ENCODE data around the gene LDB1. TPM values are rescaled to one million over a fixed set of nuclear protein-coding genes. Genes with fewer than 3 reads are reported as not detected.

LDB1 gene
- polyA plus RNA-seq, 1 donor from 2014 or later, result 24.8 TPM

GRCh38 chr10:102122450-102122849, 2.3 kb upstream of the LDB1 start:
- Mint-ChIP-seq H3K4me3 (peak overlapping the region in 2 of 4 donors; percentile 82 to 97), H3K4me1 (peaks cover 5 to 19% (median 15%) of the 10 kb centered on the region in 3 donors), H3K36me3 (no peaks in the 10 kb centered on the region), H3K27ac (peak overlapping the region; percentile 22 to 94 (median 80)), H3K27me3 (no peaks in the 10 kb centered on the region), H3K9me3 (no peaks in the 10 kb centered on the region)

GRCh38 chr10:102121739-102122372, 1.7 kb upstream of the LDB1 start:
- Mint-ChIP-seq H3K9me3 (no peaks in the 10 kb centered on the region), H3K36me3 (no peaks in the 10 kb centered on the region), H3K4me1 (peaks cover 5 to 21% (median 19%) of the 10 kb centered on the region in 3 donors), H3K27me3 (no peaks in the 10 kb centered on the region), H3K4me3 (peak overlapping the region; percentile 38 to 98 (median 90)), H3K27ac (peak overlapping the region in 2 of 3 donors; percentile 94 to 97)

- Mint-ChIP-seq H3K36me3 (no peaks in the 10 kb centered on the region), H3K9me3 (no peaks in the 10 kb centered on the region), H3K4me1 (peaks cover 11 to 27% (median 23%) of the 10 kb centered on the region in 3 donors)
Measured at GRCh38 chr10:102120991-102121738, 997 bp upstream of the LDB1 start.

GRCh38 chr10:102119417-102120141, 589 bp downstream of the LDB1 start:
- Mint-ChIP-seq H3K36me3 (no peaks in the 10 kb centered on the region), H3K9me3 (no peaks in the 10 kb centered on the region), H3K4me3 (peak overlapping the region; percentile 82 to 97 (median 94)), H3K27ac (peak overlapping the region; percentile 87 to 97 (median 94)), H3K4me1 (peaks cover 17 to 40% (median 34%) of the 10 kb centered on the region in 3 donors), H3K27me3 (no peaks in the 10 kb centered on the region)

More at GRCh38 chr10:102120991-102121738, 997 bp upstream of the LDB1 start:
- Mint-ChIP-seq H3K4me3 (peak overlapping the region; percentile 82 to 98 (median 94)), H3K27me3 (no peaks in the 10 kb centered on the region), H3K27ac (peak overlapping the region; percentile 91 to 97 (median 94))

GRCh38 chr10:102118867-102119266, 1.3 kb downstream of the LDB1 start:
- Mint-ChIP-seq H3K27me3 (no peaks in the 10 kb centered on the region), H3K9me3 (no peaks in the 10 kb centered on the region), H3K4me3 (peak overlapping the region; percentile 82 to 97 (median 94)), H3K27ac (peak overlapping the region; percentile 94 to 97 (median 94)), H3K36me3 (no peaks in the 10 kb centered on the region), H3K4me1 (peaks cover 17 to 41% (median 34%) of the 10 kb centered on the region in 3 donors)

GRCh38 chr10:102117391-102118159, 2.6 kb downstream of the LDB1 start:
- H3K9me3 Mint-ChIP-seq, result no peaks in the 10 kb centered on the region
- H3K27ac Mint-ChIP-seq, result peak overlapping the region; percentile 94
- no peaks in the 10 kb centered on the region for H3K36me3 Mint-ChIP-seq
- H3K4me3 Mint-ChIP-seq, result peak overlapping the region; percentile 82 to 97 (median 94)
- H3K4me1 Mint-ChIP-seq, result peaks cover 24 to 50% (median 41%) of the 10 kb centered on the region in 3 donors
- H3K27me3 Mint-ChIP-seq, result no peaks in the 10 kb centered on the region

GRCh38 chr10:102116656-102117055, 3.5 kb downstream of the LDB1 start:
- no peaks in the 10 kb centered on the region for H3K27me3 Mint-ChIP-seq
- no peaks in the 10 kb centered on the region for H3K9me3 Mint-ChIP-seq
- no peaks in the 10 kb centered on the region for H3K36me3 Mint-ChIP-seq
- H3K27ac Mint-ChIP-seq, result peak overlapping the region; percentile 63 to 94 (median 86)
- H3K4me3 Mint-ChIP-seq, result peak overlapping the region; percentile 2 to 95 (median 66)
- peaks cover 28 to 50% (median 43%) of the 10 kb centered on the region in 3 donors for H3K4me1 Mint-ChIP-seq

GRCh38 chr10:102115775-102116174, 4.4 kb downstream of the LDB1 start:
- Mint-ChIP-seq H3K9me3 (no peaks in the 10 kb centered on the region), H3K27me3 (no peaks in the 10 kb centered on the region), H3K27ac (peak overlapping the region; percentile 86 to 97 (median 94)), H3K36me3 (no peaks in the 10 kb centered on the region), H3K4me3 (peak overlapping the region; percentile 82 to 97 (median 90)), H3K4me1 (peaks cover 28 to 50% (median 43%) of the 10 kb centered on the region in 3 donors)

- Mint-ChIP-seq H3K4me1 (peaks cover 28 to 50% (median 43%) of the 10 kb centered on the region in 3 donors), H3K27ac (peak overlapping the region; percentile 85 to 97 (median 94))
Measured at GRCh38 chr10:102114861-102115618, 5.1 kb downstream of the LDB1 start.

GRCh38 chr10:102113956-102114857, 6.0 kb downstream of the LDB1 start:
- Mint-ChIP-seq H3K27me3 (no peaks in the 10 kb centered on the region), H3K27ac (peak overlapping the region; percentile 85 to 97 (median 94)), H3K9me3 (no peaks in the 10 kb centered on the region), H3K4me1 (peaks cover 28 to 49% (median 43%) of the 10 kb centered on the region in 3 donors), H3K36me3 (no peaks in the 10 kb centered on the region), H3K4me3 (peak overlapping the region; percentile 82 to 97 (median 90))

More at GRCh38 chr10:102114861-102115618, 5.1 kb downstream of the LDB1 start:
- no peaks in the 10 kb centered on the region for H3K36me3 Mint-ChIP-seq
- H3K27me3 Mint-ChIP-seq, result no peaks in the 10 kb centered on the region
- no peaks in the 10 kb centered on the region for H3K9me3 Mint-ChIP-seq
- H3K4me3 Mint-ChIP-seq, result peak overlapping the region; percentile 82 to 97 (median 90)

- Mint-ChIP-seq H3K4me1 (peaks cover 23 to 42% (median 37%) of the 10 kb centered on the region in 3 donors), H3K4me3 (peak overlapping the region; percentile 36 to 88 (median 65)), H3K36me3 (no peaks in the 10 kb centered on the region), H3K27me3 (no peaks in the 10 kb centered on the region), H3K9me3 (no peaks in the 10 kb centered on the region), H3K27ac (peak overlapping the region; percentile 36 to 40 (median 36))
Measured at GRCh38 chr10:102113261-102113955, 6.8 kb downstream of the LDB1 start.

- H3K4me3 Mint-ChIP-seq, result peak overlapping the region in 2 of 4 donors; percentile 43 to 65
- no peak overlapping the region for H3K27ac Mint-ChIP-seq
- H3K9me3 Mint-ChIP-seq, result no peaks in the 10 kb centered on the region
- no peaks in the 10 kb centered on the region for H3K36me3 Mint-ChIP-seq
- no peaks in the 10 kb centered on the region for H3K27me3 Mint-ChIP-seq
- H3K4me1 Mint-ChIP-seq, result peaks cover 23 to 35% (median 29%) of the 10 kb centered on the region in 3 donors
Measured at GRCh38 chr10:102112210-102112817, 7.9 kb downstream of the LDB1 start.

Measured in IgD-negative memory B cell (primary cell).